ENCODE data around the gene F8A3.
"Not testable (repeated sequence)": the region's sequence is repeated elsewhere in the genome, so short reads cannot be mapped to it uniquely, and the experiment has no call there.

Gene F8A3

GRCh38 chrX:155458471-155458870 lies at the start of gene F8A3:
F8A3 (minus strand) TSS chrX:155458620; CDS start chrX:155458600, 20 bp downstream.
- H3K9me3 ChIP-seq (replicated peaks; ENCODE audit: insufficient read depth, low read length); H3K27ac ChIP-seq (ENCODE audit: low read length); DNase-seq; H3F3A ChIP-seq (ENCODE audit: insufficient read depth, low read length); H2AFZ ChIP-seq (ENCODE audit: low read length); H3K4me1 ChIP-seq (ENCODE audit: low read length); H3K4me3 ChIP-seq (ENCODE audit: low read length); H3K27me3 ChIP-seq (replicated peaks; ENCODE audit: insufficient read depth, low read length); H3K9ac ChIP-seq (ENCODE audit: low read length); H3K36me3 ChIP-seq (replicated peaks; ENCODE audit: insufficient read depth, low read length); H3K79me2 ChIP-seq (ENCODE audit: low read length); H3K9me2 ChIP-seq (replicated peaks; ENCODE audit: insufficient read depth, low read length); H3K4me2 ChIP-seq (ENCODE audit: low read depth, low read length); H4K20me1 ChIP-seq (ENCODE audit: insufficient read depth, low read length): not testable (repeated sequence)

- Histone ChIP-seq H3K27ac (ENCODE audit: low read length) (no peak overlapping the region), H3K9me2 (replicated peaks; ENCODE audit: insufficient read depth, low read length) (no peaks in the 10 kb centered on the region), H2AFZ (ENCODE audit: low read length) (no peak overlapping the region), H3K36me3 (replicated peaks; ENCODE audit: insufficient read depth, low read length) (no peaks in the 10 kb centered on the region), H4K20me1 (ENCODE audit: insufficient read depth, low read length) (no peaks in the 10 kb centered on the region), H3K4me2 (ENCODE audit: low read depth, low read length) (no peak overlapping the region), H3F3A (ENCODE audit: insufficient read depth, low read length) (no peaks in the 10 kb centered on the region), H3K4me1 (ENCODE audit: low read length) (no peaks in the 10 kb centered on the region), H3K27me3 (replicated peaks; ENCODE audit: insufficient read depth, low read length) (no peaks in the 10 kb centered on the region), H3K4me3 (ENCODE audit: low read length) (no peak overlapping the region), H3K9me3 (replicated peaks; ENCODE audit: insufficient read depth, low read length) (no peaks in the 10 kb centered on the region), H3K79me2 (ENCODE audit: low read length) (no peaks in the 10 kb centered on the region), H3K9ac (ENCODE audit: low read length) (no peak overlapping the region)
- no peak for TF ChIP-seq EZH2phosphoT487 (IDR thresholded peaks at IDR 0.05; ENCODE audit: low read length)
- TF ChIP-seq EZH2 (optimal IDR thresholded peaks at IDR 0.05; ENCODE audit: low read depth, low read length): no peak
- no peak for TF ChIP-seq CTCF (IDR thresholded peaks at IDR 0.05; ENCODE audit: low read length)
- DNase-seq: no peak
These were observed 46.9 kb upstream of the F8A3 start for GRCh38 chrX:155505296-155505695.

DNA sequence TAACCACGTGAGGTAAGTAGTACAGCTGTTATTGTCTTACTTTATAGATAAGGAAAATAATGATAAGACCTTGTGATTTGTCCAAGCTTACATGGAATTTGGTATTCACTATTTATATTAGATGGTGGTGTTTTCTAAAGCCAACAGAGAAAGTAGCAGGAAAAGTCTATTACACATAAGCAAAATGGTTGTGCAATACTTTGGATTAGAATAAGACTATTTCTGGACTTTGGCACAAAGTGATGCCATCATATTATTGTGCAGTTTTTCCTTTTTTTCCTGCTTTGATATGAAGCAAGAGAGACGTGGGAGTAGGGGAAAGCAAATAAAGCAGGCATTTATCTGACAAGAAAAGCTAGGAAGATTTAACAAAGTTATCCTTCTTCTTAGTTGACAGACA lies 36.7 kb upstream of the F8A3 start:
- H3K36me3 ChIP-seq (replicated peaks; ENCODE audit: insufficient read depth, low read length); H3K9me2 ChIP-seq (replicated peaks; ENCODE audit: insufficient read depth, low read length); H3K27ac ChIP-seq (ENCODE audit: low read length); DNase-seq; H3K4me2 ChIP-seq (ENCODE audit: low read depth, low read length); H3K4me3 ChIP-seq (ENCODE audit: low read length); H3K27me3 ChIP-seq (replicated peaks; ENCODE audit: insufficient read depth, low read length); H3K79me2 ChIP-seq (ENCODE audit: low read length); H3K4me1 ChIP-seq (ENCODE audit: low read length); H3F3A ChIP-seq (ENCODE audit: insufficient read depth, low read length); H3K9me3 ChIP-seq (replicated peaks; ENCODE audit: insufficient read depth, low read length); H2AFZ ChIP-seq (ENCODE audit: low read length); H3K9ac ChIP-seq (ENCODE audit: low read length); H4K20me1 ChIP-seq (ENCODE audit: insufficient read depth, low read length): not testable (repeated sequence)

DNA sequence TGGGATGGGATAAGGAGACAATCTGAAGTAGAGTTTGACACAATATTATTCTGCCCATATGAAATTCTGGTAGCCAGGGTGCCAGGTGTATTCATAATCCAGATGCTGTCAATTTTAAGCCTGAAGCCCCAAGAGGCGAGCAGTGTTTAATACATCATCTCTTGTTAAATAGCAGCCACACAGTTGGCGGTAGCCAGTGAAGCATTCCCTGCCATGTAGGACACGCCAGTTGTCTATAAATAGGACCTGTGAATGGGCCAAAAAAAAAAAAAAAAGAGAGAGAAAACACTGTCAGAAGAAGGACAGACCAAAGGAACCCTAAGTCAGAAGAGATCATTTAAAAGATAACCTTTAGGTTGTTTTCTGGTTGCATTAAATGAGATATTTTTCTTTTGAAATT lies 33.0 kb upstream of the F8A3 start:
- H3K4me2 ChIP-seq (ENCODE audit: low read depth, low read length); H3K36me3 ChIP-seq (replicated peaks; ENCODE audit: insufficient read depth, low read length); H3K9me2 ChIP-seq (replicated peaks; ENCODE audit: insufficient read depth, low read length); H3K27me3 ChIP-seq (replicated peaks; ENCODE audit: insufficient read depth, low read length); DNase-seq; H3F3A ChIP-seq (ENCODE audit: insufficient read depth, low read length); H4K20me1 ChIP-seq (ENCODE audit: insufficient read depth, low read length); H3K9ac ChIP-seq (ENCODE audit: low read length); H3K79me2 ChIP-seq (ENCODE audit: low read length); H3K4me1 ChIP-seq (ENCODE audit: low read length); H3K4me3 ChIP-seq (ENCODE audit: low read length); H2AFZ ChIP-seq (ENCODE audit: low read length); H3K27ac ChIP-seq (ENCODE audit: low read length); H3K9me3 ChIP-seq (replicated peaks; ENCODE audit: insufficient read depth, low read length): not testable (repeated sequence)

DNA sequence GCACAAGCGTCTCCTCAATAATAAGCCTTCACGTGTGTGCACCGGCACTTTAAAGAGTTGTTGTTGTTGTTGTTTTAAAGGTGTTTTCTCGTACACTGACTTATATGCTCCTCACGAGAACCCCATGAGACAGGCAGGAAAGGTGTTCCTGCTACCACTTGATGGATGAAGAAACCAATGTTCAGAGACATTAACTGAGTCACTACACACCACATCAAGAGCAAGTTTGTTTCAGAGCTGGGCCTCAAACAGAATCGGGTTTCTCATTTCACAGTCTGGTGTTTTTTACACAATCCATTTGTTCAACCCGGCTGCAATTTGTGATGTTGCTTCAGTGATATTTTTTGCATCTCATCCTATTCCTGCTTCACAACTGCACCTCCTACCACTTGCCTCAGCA lies 18.7 kb upstream of the F8A3 start:
- not testable (repeated sequence) for H3K79me2 ChIP-seq (ENCODE audit: low read length); H2AFZ ChIP-seq (ENCODE audit: low read length); H3F3A ChIP-seq (ENCODE audit: insufficient read depth, low read length); H3K4me2 ChIP-seq (ENCODE audit: low read depth, low read length); H3K36me3 ChIP-seq (replicated peaks; ENCODE audit: insufficient read depth, low read length); H3K27ac ChIP-seq (ENCODE audit: low read length); H3K9me3 ChIP-seq (replicated peaks; ENCODE audit: insufficient read depth, low read length); H4K20me1 ChIP-seq (ENCODE audit: insufficient read depth, low read length); H3K9me2 ChIP-seq (replicated peaks; ENCODE audit: insufficient read depth, low read length); DNase-seq; H3K27me3 ChIP-seq (replicated peaks; ENCODE audit: insufficient read depth, low read length); H3K4me3 ChIP-seq (ENCODE audit: low read length); H3K9ac ChIP-seq (ENCODE audit: low read length); H3K4me1 ChIP-seq (ENCODE audit: low read length)

GRCh38 chrX:155466269-155466938 lies 8.0 kb upstream of the F8A3 start:
- not testable (repeated sequence) for H3K9me3 ChIP-seq (replicated peaks; ENCODE audit: insufficient read depth, low read length); H3F3A ChIP-seq (ENCODE audit: insufficient read depth, low read length); H4K20me1 ChIP-seq (ENCODE audit: insufficient read depth, low read length); H3K9ac ChIP-seq (ENCODE audit: low read length); H2AFZ ChIP-seq (ENCODE audit: low read length); H3K27ac ChIP-seq (ENCODE audit: low read length); H3K36me3 ChIP-seq (replicated peaks; ENCODE audit: insufficient read depth, low read length); H3K4me1 ChIP-seq (ENCODE audit: low read length); DNase-seq; H3K79me2 ChIP-seq (ENCODE audit: low read length); H3K4me2 ChIP-seq (ENCODE audit: low read depth, low read length); H3K27me3 ChIP-seq (replicated peaks; ENCODE audit: insufficient read depth, low read length); H3K9me2 ChIP-seq (replicated peaks; ENCODE audit: insufficient read depth, low read length); H3K4me3 ChIP-seq (ENCODE audit: low read length)

- H3K79me2 ChIP-seq (ENCODE audit: low read length); H3K27me3 ChIP-seq (replicated peaks; ENCODE audit: insufficient read depth, low read length); H3K27ac ChIP-seq (ENCODE audit: low read length); H3K9ac ChIP-seq (ENCODE audit: low read length); DNase-seq; H3K9me2 ChIP-seq (replicated peaks; ENCODE audit: insufficient read depth, low read length); H3K4me2 ChIP-seq (ENCODE audit: low read depth, low read length); H2AFZ ChIP-seq (ENCODE audit: low read length); H3K9me3 ChIP-seq (replicated peaks; ENCODE audit: insufficient read depth, low read length); H3K36me3 ChIP-seq (replicated peaks; ENCODE audit: insufficient read depth, low read length); H4K20me1 ChIP-seq (ENCODE audit: insufficient read depth, low read length); H3K4me3 ChIP-seq (ENCODE audit: low read length); H3K4me1 ChIP-seq (ENCODE audit: low read length); H3F3A ChIP-seq (ENCODE audit: insufficient read depth, low read length): not testable (repeated sequence)
These were observed 2.1 kb upstream of the F8A3 start for GRCh38 chrX:155460501-155460900.

Measured in MM.1S (cell line).